KMS-11 (cell line): Measurements from ENCODE around the gene ABCA10.

ENCODE experiments used
- H2AFZ ChIP-seq: fragments of 200-600 bp; sonication (generic); 2 replicates; pipeline ENCODE4 v1.6.1; 2016; ENCODE audit warnings: antibody characterized with exemption, mixed run types, low read depth
- H3K27ac ChIP-seq: fragments of 200-600 bp; sonication (generic); 2 replicates; pipeline ENCODE4 v1.6.1; 2016; ENCODE audit warnings: mild to moderate bottlenecking, mixed run types
- H3K27me3 ChIP-seq: fragments of 200-600 bp; sonication (generic); 2 replicates; pipeline ENCODE4 v1.6.1; 2017; ENCODE audit warnings: mild to moderate bottlenecking, low read depth, mixed run types, moderate library complexity; ENCODE audit not compliant: insufficient read depth
- H3K36me3 ChIP-seq: fragments of 200-600 bp; sonication (generic); 2 replicates; pipeline ENCODE4 v1.6.1; 2017; ENCODE audit warnings: mild to moderate bottlenecking, mixed run types; ENCODE audit not compliant: insufficient read depth
- H3K4me1 ChIP-seq: fragments of 200-600 bp; sonication (generic); 2 replicates; pipeline ENCODE4 v1.6.1; 2016; ENCODE audit warnings: mild to moderate bottlenecking, low read depth, mixed run types; ENCODE audit not compliant: poor library complexity, severe bottlenecking
- H3K4me2 ChIP-seq: fragments of 200-600 bp; sonication (generic); 2 replicates; pipeline ENCODE4 v1.7.0; 2016; ENCODE audit warnings: mild to moderate bottlenecking, mixed run types
- H3K4me3 ChIP-seq: fragments of 200-600 bp; sonication (generic); IDR thresholded peaks from 2 replicates; pipeline ENCODE4 v1.6.1; 2017; ENCODE audit warnings: low read depth, low read length, mixed read lengths; ENCODE audit not compliant: insufficient read depth
- H3K79me2 ChIP-seq: fragments of 200-600 bp; sonication (generic); 2 replicates; pipeline ENCODE4 v1.6.1; 2016; ENCODE audit warnings: low read depth, mixed run types; ENCODE audit not compliant: insufficient read depth
- H3K9ac ChIP-seq: fragments of 200-600 bp; sonication (generic); 2 replicates; pipeline ENCODE4 v1.6.1; 2016; ENCODE audit warnings: mild to moderate bottlenecking, mixed run types
- H4K20me1 ChIP-seq: fragments of 200-600 bp; sonication (generic); 2 replicates; pipeline ENCODE4 v1.6.1; 2016; ENCODE audit warnings: mild to moderate bottlenecking, mixed run types; ENCODE audit not compliant: insufficient read depth
- CTCF ChIP-seq: fragments of 200-600 bp; sonication (generic); conservative IDR thresholded peaks from 2 replicates; pipeline ENCODE4 v1.6.1; 2017; ENCODE audit warnings: low read depth, mild to moderate bottlenecking, antibody characterized with exemption, low read length, moderate library complexity, mixed read lengths

ABCA10 gene

GRCh38 chr17:69141431-69142174 is 87.0 kb downstream of the ABCA10 start, which contains the start of gene ABCA6:
Gene ABCA6 (minus strand): TSS chr17:69141895. CDS start chr17:69140703, 1,192 bp downstream.
- Histone ChIP-seq H4K20me1 (no peaks in the 10 kb centered on the region), H3K4me3 (no peak within 1 kb of the TSS), H3K36me3 (no peaks in the 10 kb centered on the region), H3K27me3 (no peaks in the 10 kb centered on the region), H3K27ac (no peak within 1 kb of the TSS), H2AFZ (no peak within 1 kb of the TSS), H3K79me2 (no peaks in the 10 kb centered on the region), H3K4me1 (no peaks in the 10 kb centered on the region), H3K4me2 (no peak within 1 kb of the TSS), H3K9ac (no peak within 1 kb of the TSS)
- TF ChIP-seq CTCF, result no peak

- no peak for TF ChIP-seq CTCF
- no peaks in the 10 kb centered on the region for H4K20me1 ChIP-seq
- no peaks in the 10 kb centered on the region for H3K36me3 ChIP-seq
- no peak overlapping the region for H2AFZ ChIP-seq
- no peaks in the 10 kb centered on the region for H3K27me3 ChIP-seq
- H3K4me1 ChIP-seq, result no peaks in the 10 kb centered on the region
- no peak overlapping the region for H3K27ac ChIP-seq
- H3K79me2 ChIP-seq, result no peaks in the 10 kb centered on the region
- no peak overlapping the region for H3K4me3 ChIP-seq
- H3K4me2 ChIP-seq, result no peak overlapping the region
- no peak overlapping the region for H3K9ac ChIP-seq
Measured at GRCh38 chr17:69134112-69134511, 94.5 kb downstream of the ABCA10 start.

- H3K36me3 ChIP-seq, result no peaks in the 10 kb centered on the region
- no peaks in the 10 kb centered on the region for H4K20me1 ChIP-seq
- no peaks in the 10 kb centered on the region for H3K79me2 ChIP-seq
- no peak overlapping the region for H3K4me3 ChIP-seq
- H3K4me2 ChIP-seq, result no peak overlapping the region
- H3K27ac ChIP-seq, result no peak overlapping the region
- no peak overlapping the region for H2AFZ ChIP-seq
- TF ChIP-seq CTCF, result no peak
- no peak overlapping the region for H3K9ac ChIP-seq
- no peaks in the 10 kb centered on the region for H3K4me1 ChIP-seq
- H3K27me3 ChIP-seq, result no peaks in the 10 kb centered on the region
Measured at GRCh38 chr17:69130627-69131296, 97.9 kb downstream of the ABCA10 start.

- Histone ChIP-seq H3K4me1 (no peaks in the 10 kb centered on the region), H3K79me2 (no peaks in the 10 kb centered on the region), H3K9ac (no peak overlapping the region), H3K27ac (no peak overlapping the region), H3K36me3 (no peaks in the 10 kb centered on the region), H3K27me3 (no peaks in the 10 kb centered on the region), H3K4me3 (no peak overlapping the region), H4K20me1 (no peaks in the 10 kb centered on the region), H3K4me2 (no peak overlapping the region), H2AFZ (no peak overlapping the region)
- no peak for TF ChIP-seq CTCF
Measured at GRCh38 chr17:69123626-69124025, 105.0 kb downstream of the ABCA10 start.
